ENCODE data around the gene LIPN. TPM values are rescaled to one million over a fixed set of nuclear protein-coding genes. Genes with fewer than 3 reads are reported as not detected.

LIPN gene
- total RNA-seq, 1 experiment from 2014 or later = not detected

DNA sequence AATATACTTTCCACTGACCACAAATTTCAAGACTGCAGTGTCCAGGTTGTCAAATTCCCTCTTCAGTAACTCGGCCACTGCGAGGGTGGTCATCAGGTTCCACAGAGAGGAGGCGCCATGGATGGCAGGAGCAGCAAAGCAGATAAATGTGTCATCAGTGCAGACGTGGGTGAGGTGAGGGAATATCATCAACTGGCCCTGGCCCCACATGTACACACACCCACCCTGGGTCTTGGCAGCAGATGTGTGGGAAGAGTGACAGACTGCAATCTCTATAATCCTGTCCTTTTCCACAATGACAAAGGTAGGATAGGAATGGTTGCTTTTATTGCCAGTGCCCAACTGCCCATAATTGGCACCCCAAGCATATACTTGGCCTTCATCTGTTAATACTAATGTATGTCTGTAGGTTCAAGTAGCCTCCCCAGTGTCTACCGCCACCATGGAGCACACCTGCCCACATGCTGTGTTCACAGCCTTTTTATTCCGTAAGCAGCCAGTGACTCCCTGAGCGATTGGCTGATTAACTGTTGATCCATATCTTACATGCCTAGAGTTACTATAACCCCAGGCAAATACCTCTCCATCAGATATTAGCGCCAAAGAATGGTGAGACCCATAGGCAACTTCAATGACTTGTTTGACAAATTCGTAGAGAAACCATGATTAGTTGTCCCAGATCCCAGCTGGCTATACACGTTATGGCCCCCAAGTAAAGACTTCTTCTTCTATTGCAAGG, 26.4 kb downstream of the LIPN start:
- Histone ChIP-seq H4K20me1 (ENCODE audit: control insufficient read depth, insufficient read depth, insufficient read length) (no peaks in the 10 kb centered on the region), H3K14ac (ENCODE audit: insufficient read depth, low read length) (no peak overlapping the region), H4K91ac (ENCODE audit: insufficient read length, low read depth, low read length) (no peak overlapping the region), H2BK5ac (ENCODE audit: insufficient read length, low read length) (no peak overlapping the region), H4K8ac (replicated peaks; ENCODE audit: insufficient read length, low read depth, low read length) (no peak overlapping the region), H3K18ac (ENCODE audit: insufficient read length, low read depth, low read length) (no peak overlapping the region), H3K9me3 (ENCODE audit: control insufficient read depth, low read depth, low read length) (no peaks in the 10 kb centered on the region), H3K23ac (ENCODE audit: insufficient read length, low read depth, low read length) (no peak overlapping the region), H3T11ph (ENCODE audit: low read length) (no peak overlapping the region), H3K56ac (ENCODE audit: insufficient read length, low read depth, low read length) (no peak overlapping the region), H3K27me3 (ENCODE audit: insufficient read depth, low read length) (no peaks in the 10 kb centered on the region), H2BK15ac (ENCODE audit: low read depth, low read length) (no peak overlapping the region), H3K4me2 (ENCODE audit: insufficient read depth, insufficient read length, low read length) (no peak overlapping the region), H2AK5ac (ENCODE audit: insufficient read length, low read length) (no peak overlapping the region), H3K79me2 (ENCODE audit: insufficient read depth, low read length) (no peaks in the 10 kb centered on the region), H3K23me2 (ENCODE audit: insufficient read length, low read depth, low read length, poor library complexity, severe bottlenecking) (no peaks in the 10 kb centered on the region), H3K9ac (ENCODE audit: extremely low read depth, insufficient read length, low read length) (no peak overlapping the region), H2BK12ac (ENCODE audit: insufficient read length, low read depth, low read length) (no peak overlapping the region), H4K5ac (ENCODE audit: insufficient read length, low read depth, low read length) (no peak overlapping the region), H3K4ac (ENCODE audit: low read depth, low read length) (no peak overlapping the region), H3K79me1 (ENCODE audit: insufficient read depth, low read depth, low read length, poor library complexity, severe bottlenecking) (no peaks in the 10 kb centered on the region), H3K4me1 (ENCODE audit: insufficient read depth, low read length) (no peaks in the 10 kb centered on the region), H3K27ac (ENCODE audit: insufficient read length, low read depth, low read length) (no peak overlapping the region), H2AFZ (ENCODE audit: low read length) (no peak overlapping the region), H2BK120ac (ENCODE audit: low read depth, low read length, poor library complexity, severe bottlenecking) (no peak overlapping the region), H2BK20ac (ENCODE audit: low read depth, low read length, poor library complexity, severe bottlenecking) (no peak overlapping the region)
- TF ChIP-seq, protein P1, sequence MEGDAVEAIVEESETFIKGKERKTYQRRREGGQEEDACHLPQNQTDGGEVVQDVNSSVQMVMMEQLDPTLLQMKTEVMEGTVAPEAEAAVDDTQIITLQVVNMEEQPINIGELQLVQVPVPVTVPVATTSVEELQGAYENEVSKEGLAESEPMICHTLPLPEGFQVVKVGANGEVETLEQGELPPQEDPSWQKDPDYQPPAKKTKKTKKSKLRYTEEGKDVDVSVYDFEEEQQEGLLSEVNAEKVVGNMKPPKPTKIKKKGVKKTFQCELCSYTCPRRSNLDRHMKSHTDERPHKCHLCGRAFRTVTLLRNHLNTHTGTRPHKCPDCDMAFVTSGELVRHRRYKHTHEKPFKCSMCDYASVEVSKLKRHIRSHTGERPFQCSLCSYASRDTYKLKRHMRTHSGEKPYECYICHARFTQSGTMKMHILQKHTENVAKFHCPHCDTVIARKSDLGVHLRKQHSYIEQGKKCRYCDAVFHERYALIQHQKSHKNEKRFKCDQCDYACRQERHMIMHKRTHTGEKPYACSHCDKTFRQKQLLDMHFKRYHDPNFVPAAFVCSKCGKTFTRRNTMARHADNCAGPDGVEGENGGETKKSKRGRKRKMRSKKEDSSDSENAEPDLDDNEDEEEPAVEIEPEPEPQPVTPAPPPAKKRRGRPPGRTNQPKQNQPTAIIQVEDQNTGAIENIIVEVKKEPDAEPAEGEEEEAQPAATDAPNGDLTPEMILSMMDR (conservative IDR thresholded peaks at IDR 0.05) = no peak
- no peaks in the 10 kb centered on the region; a peak in 1 of 5 replicates for H3K9me3 Mint-ChIP-seq
- H3K27ac Mint-ChIP-seq = no peak overlapping the region
- H3K4me1 Mint-ChIP-seq = peaks cover 0 to 9% of the 10 kb centered on the region in 2 experiments; a peak in 3 of 4 replicates
- H3K27me3 Mint-ChIP-seq (ENCODE audit: low read depth) = no peaks in the 10 kb centered on the region; the same call in 1 of the 2 replicates
- no peak for DNase-seq
- no peak overlapping the region for H3K4me3 Mint-ChIP-seq
- no CpG with 5 or more reads among the region's 10 CpGs for WGBS (ENCODE audit: extremely low coverage, insufficient read length, low lambda C conversion rate)
- no peaks in the 10 kb centered on the region for H3K36me3 Mint-ChIP-seq (ENCODE audit: insufficient read depth in 1 of 3, low read depth in 3 of 3)
